Measurements from ENCODE around the gene ARMC7. TPM values are rescaled to one million over a fixed set of nuclear protein-coding genes. Genes with fewer than 3 reads are reported as not detected.

Gene ARMC7
- total RNA-seq, 4 donors from 2014 or later = 10.6 to 14.7 (median 11.9) TPM

- no peak for TF ChIP-seq CTCF (IDR thresholded peaks at IDR 0.05)
- no peak for TF ChIP-seq POLR2A (IDR thresholded peaks at IDR 0.05)
- intact Hi-C loops (cut with DNase I; ENCODE audit: low total_unique reads) = loop anchor here (10.0 kb wide), 1 partner anchor 89 kb away; the partner anchor contains the start of gene NUP85
- H3K4me3 ChIP-seq (ENCODE audit: low read depth, poor library complexity, severe bottlenecking) = no peak overlapping the region
- no peak for DNase-seq (ENCODE audit: low spot score in 2 of 2)
Observed at GRCh38 chr17:75115555-75115954, 5.8 kb downstream of the ARMC7 start.

GRCh38 chr17:75116737-75117136 is 7.0 kb downstream of the ARMC7 start:
- 81 to 84% methylated on average over 9 of the region's 9 CpGs for WGBS, 2 donors
- no peak for DNase-seq (ENCODE audit: low spot score in 2 of 2)
- TF ChIP-seq CTCF (IDR thresholded peaks at IDR 0.05) (no peak), POLR2A (IDR thresholded peaks at IDR 0.05) (no peak)
- no peak overlapping the region for H3K4me3 ChIP-seq (ENCODE audit: low read depth, poor library complexity, severe bottlenecking)
- intact Hi-C loops (cut with DNase I; ENCODE audit: low total_unique reads) = loop anchor here (10.0 kb wide), 1 partner anchor 88 kb away; the partner anchor contains the start of gene NUP85

GRCh38 chr17:75118307-75118706 is 8.5 kb downstream of the ARMC7 start:
- DNase-seq (ENCODE audit: low spot score in 2 of 2) = no peak
- intact Hi-C loops (cut with DNase I; ENCODE audit: low total_unique reads) = loop anchor here (10.0 kb wide), 1 partner anchor 86 kb away; the partner anchor contains the start of gene NUP85
- no peak overlapping the region for H3K4me3 ChIP-seq (ENCODE audit: low read depth, poor library complexity, severe bottlenecking)
- WGBS, 2 donors = 89 to 94% methylated on average over 14 of the region's 14 CpGs
- no peak for TF ChIP-seq CTCF (IDR thresholded peaks at IDR 0.05)
- TF ChIP-seq POLR2A (IDR thresholded peaks at IDR 0.05) = no peak

- intact Hi-C loops (cut with DNase I; ENCODE audit: low total_unique reads) = no loop called here
- no peak for TF ChIP-seq CTCF (IDR thresholded peaks at IDR 0.05)
- TF ChIP-seq POLR2A (IDR thresholded peaks at IDR 0.05) = no peak
- 44 to 46% methylated on average over 19 of the region's 19 CpGs for WGBS, 2 donors
- peak; percentile 74 to 90 for DNase-seq (ENCODE audit: low spot score in 2 of 2)
- H3K4me3 ChIP-seq (ENCODE audit: low read depth, poor library complexity, severe bottlenecking) = no peak overlapping the region
Observed at GRCh38 chr17:75124041-75124818, 14.5 kb downstream of the ARMC7 start.

- DNase-seq (ENCODE audit: low spot score in 2 of 2) = no peak
- TF ChIP-seq POLR2A (IDR thresholded peaks at IDR 0.05) (no peak), CTCF (IDR thresholded peaks at IDR 0.05) (no peak)
- H3K4me3 ChIP-seq (ENCODE audit: low read depth, poor library complexity, severe bottlenecking) = no peak overlapping the region
- intact Hi-C loops (cut with DNase I; ENCODE audit: low total_unique reads) = no loop called here
- 89 to 92% methylated on average over 4 of the region's 4 CpGs for WGBS, 2 donors
Observed at GRCh38 chr17:75124819-75125162, 15.0 kb downstream of the ARMC7 start.

GRCh38 chr17:75125984-75126383 is 16.2 kb downstream of the ARMC7 start:
- no peak for DNase-seq (ENCODE audit: low spot score in 2 of 2)
- intact Hi-C loops (cut with DNase I; ENCODE audit: low total_unique reads) = no loop called here

More at GRCh38 chr17:75125984-75126383, 16.2 kb downstream of the ARMC7 start:
- no peak overlapping the region for H3K4me3 ChIP-seq (ENCODE audit: low read depth, poor library complexity, severe bottlenecking)
- TF ChIP-seq POLR2A (IDR thresholded peaks at IDR 0.05) = no peak
- no peak for TF ChIP-seq CTCF (IDR thresholded peaks at IDR 0.05)
- whole genome bisulfite sequencing, 2 donors = 62 to 81% methylated on average over 3 of the region's 3 CpGs
